Measurements from ENCODE around the gene LACTBL1.
"Not testable (repeated sequence)": the region's sequence is repeated elsewhere in the genome, so short reads cannot be mapped to it uniquely, and the experiment has no call there.

The LACTBL1 gene

DNA sequence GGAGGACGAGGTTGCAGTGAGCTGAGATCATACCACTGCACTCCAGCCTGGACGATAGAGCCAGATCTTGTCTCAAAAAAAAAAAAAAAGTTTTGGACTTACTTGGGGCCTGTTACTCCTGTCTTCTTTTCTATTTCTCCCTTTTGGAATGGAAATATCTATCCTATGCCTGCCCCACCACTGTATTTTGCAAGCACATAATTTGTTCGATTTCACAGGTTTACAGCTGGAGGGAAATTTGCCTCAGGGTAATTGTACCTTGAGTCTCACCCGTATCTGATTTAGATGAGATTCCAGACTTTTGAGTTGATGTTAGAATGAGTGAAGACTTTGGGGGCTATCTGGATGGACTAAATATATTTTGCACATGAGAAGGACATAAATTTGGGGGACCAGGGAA, 34.4 kb upstream of the LACTBL1 start:
- Histone ChIP-seq H3K9ac (ENCODE audit: low read depth in 1 of 2, low read length in 2 of 2) (no peak overlapping the region), H3K4me1 (ENCODE audit: control insufficient read depth in 1 of 2, insufficient read depth in 2 of 2, low read length in 2 of 2) (no peaks in the 10 kb centered on the region), H3K27me3 (ENCODE audit: control insufficient read depth in 1 of 2, insufficient read depth in 2 of 2, low read length in 2 of 2) (peaks cover 0 to under 1% of the 10 kb centered on the region in 2 donors), H3K9me3 (ENCODE audit: control insufficient read depth in 1 of 2, low read length in 2 of 2) (no peaks in the 10 kb centered on the region), H3K36me3 (ENCODE audit: control insufficient read depth in 1 of 2, insufficient read depth in 2 of 2, low read length in 2 of 2) (no peaks in the 10 kb centered on the region), H3K27ac (ENCODE audit: low read depth, low read length) (no peak overlapping the region), H3K4me3 (ENCODE audit: low read depth in 1 of 2, low read length in 2 of 2) (no peak overlapping the region)

DNA sequence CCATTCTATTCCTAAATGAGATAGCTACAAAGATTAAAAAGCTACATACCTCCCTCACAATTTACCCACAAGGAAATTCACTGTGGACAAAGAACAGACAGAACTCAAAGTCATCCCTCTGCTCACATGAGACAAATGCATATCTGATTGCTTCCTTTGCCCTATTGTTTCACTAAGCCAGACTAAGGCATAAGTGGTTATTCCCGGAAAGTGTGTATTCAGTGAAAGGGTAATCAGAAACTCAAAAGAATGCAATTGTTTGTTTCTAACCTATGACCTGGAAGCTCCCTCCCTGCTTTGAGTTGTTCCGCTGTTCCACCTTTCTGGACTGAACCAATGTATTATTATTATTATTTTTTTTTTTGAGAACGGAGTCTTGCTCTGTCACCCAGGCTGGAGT, 32.1 kb upstream of the LACTBL1 start:
- H3K27ac ChIP-seq (ENCODE audit: low read depth, low read length); H3K4me1 ChIP-seq (ENCODE audit: control insufficient read depth in 1 of 2, insufficient read depth in 2 of 2, low read length in 2 of 2); H3K27me3 ChIP-seq (ENCODE audit: control insufficient read depth in 1 of 2, insufficient read depth in 2 of 2, low read length in 2 of 2); H3K36me3 ChIP-seq (ENCODE audit: control insufficient read depth in 1 of 2, insufficient read depth in 2 of 2, low read length in 2 of 2); H3K4me3 ChIP-seq (ENCODE audit: low read depth in 1 of 2, low read length in 2 of 2); H3K9me3 ChIP-seq (ENCODE audit: control insufficient read depth in 1 of 2, low read length in 2 of 2); H3K9ac ChIP-seq (ENCODE audit: low read depth in 1 of 2, low read length in 2 of 2): not testable (repeated sequence)

- no peaks in the 10 kb centered on the region for H3K4me1 ChIP-seq (ENCODE audit: control insufficient read depth in 1 of 2, insufficient read depth in 2 of 2, low read length in 2 of 2)
- H3K9ac ChIP-seq (ENCODE audit: low read depth in 1 of 2, low read length in 2 of 2), result no peak overlapping the region
- H3K4me3 ChIP-seq (ENCODE audit: low read depth in 1 of 2, low read length in 2 of 2), result no peak overlapping the region
- H3K27me3 ChIP-seq (ENCODE audit: control insufficient read depth in 1 of 2, insufficient read depth in 2 of 2, low read length in 2 of 2), result peaks cover 0 to 2% of the 10 kb centered on the region in 2 donors
- H3K27ac ChIP-seq (ENCODE audit: low read depth, low read length), result no peak overlapping the region
- peaks cover 0 to 5% of the 10 kb centered on the region in 2 donors for H3K9me3 ChIP-seq (ENCODE audit: control insufficient read depth in 1 of 2, low read length in 2 of 2)
- no peaks in the 10 kb centered on the region for H3K36me3 ChIP-seq (ENCODE audit: control insufficient read depth in 1 of 2, insufficient read depth in 2 of 2, low read length in 2 of 2)
These were observed 31.4 kb upstream of the LACTBL1 start for GRCh38 chr1:23004112-23004511.

DNA sequence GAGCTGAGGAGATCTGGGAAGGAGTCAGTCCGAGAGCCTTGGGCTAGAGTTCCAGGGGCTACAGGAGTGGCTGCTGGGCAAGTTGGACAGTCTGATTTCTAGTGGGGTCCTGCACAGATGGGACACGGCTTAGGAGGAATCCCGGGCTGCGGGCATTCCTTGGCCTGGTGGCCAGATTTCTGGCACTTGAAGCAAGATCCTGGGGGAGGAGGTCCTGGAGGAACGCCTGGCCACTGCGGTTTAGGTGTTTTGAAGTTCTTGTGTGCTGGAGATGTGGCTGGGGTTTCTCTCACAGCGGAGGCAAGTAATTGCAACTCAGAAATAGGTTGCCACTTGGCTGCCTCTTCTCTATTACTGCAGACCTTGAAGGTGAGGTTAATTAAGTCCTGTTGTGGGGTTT, 29.6 kb upstream of the LACTBL1 start:
- H3K9me3 ChIP-seq (ENCODE audit: control insufficient read depth in 1 of 2, low read length in 2 of 2); H3K4me1 ChIP-seq (ENCODE audit: control insufficient read depth in 1 of 2, insufficient read depth in 2 of 2, low read length in 2 of 2); H3K27me3 ChIP-seq (ENCODE audit: control insufficient read depth in 1 of 2, insufficient read depth in 2 of 2, low read length in 2 of 2); H3K27ac ChIP-seq (ENCODE audit: low read depth, low read length); H3K9ac ChIP-seq (ENCODE audit: low read depth in 1 of 2, low read length in 2 of 2); H3K36me3 ChIP-seq (ENCODE audit: control insufficient read depth in 1 of 2, insufficient read depth in 2 of 2, low read length in 2 of 2); H3K4me3 ChIP-seq (ENCODE audit: low read depth in 1 of 2, low read length in 2 of 2): not testable (repeated sequence)

DNA sequence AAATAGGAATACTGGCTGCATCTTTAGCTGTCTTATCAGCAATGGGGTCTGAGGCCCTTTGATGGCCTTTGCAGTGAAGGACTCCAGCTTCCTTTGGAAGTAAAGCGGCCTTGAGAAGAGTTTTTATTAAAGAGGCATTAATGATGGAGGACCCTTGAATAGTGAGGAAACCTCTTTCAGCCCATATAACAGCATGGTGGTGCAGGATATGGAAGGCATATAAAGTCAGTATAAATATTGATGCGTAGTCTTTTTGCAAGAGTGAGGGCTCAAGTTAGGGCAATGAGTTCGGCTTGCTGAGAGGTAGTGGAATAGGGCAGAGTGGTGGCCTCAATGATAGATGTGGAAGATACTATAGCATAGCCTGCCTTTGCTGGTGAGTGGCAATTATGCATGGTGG, 27.5 kb upstream of the LACTBL1 start:
- not testable (repeated sequence) for H3K4me3 ChIP-seq (ENCODE audit: low read depth in 1 of 2, low read length in 2 of 2); H3K9ac ChIP-seq (ENCODE audit: low read depth in 1 of 2, low read length in 2 of 2); H3K27ac ChIP-seq (ENCODE audit: low read depth, low read length); H3K36me3 ChIP-seq (ENCODE audit: control insufficient read depth in 1 of 2, insufficient read depth in 2 of 2, low read length in 2 of 2); H3K9me3 ChIP-seq (ENCODE audit: control insufficient read depth in 1 of 2, low read length in 2 of 2); H3K4me1 ChIP-seq (ENCODE audit: control insufficient read depth in 1 of 2, insufficient read depth in 2 of 2, low read length in 2 of 2); H3K27me3 ChIP-seq (ENCODE audit: control insufficient read depth in 1 of 2, insufficient read depth in 2 of 2, low read length in 2 of 2)

GRCh38 chr1:22997528-22997927, 24.9 kb upstream of the LACTBL1 start:
- H3K36me3 ChIP-seq (ENCODE audit: control insufficient read depth in 1 of 2, insufficient read depth in 2 of 2, low read length in 2 of 2); H3K9ac ChIP-seq (ENCODE audit: low read depth in 1 of 2, low read length in 2 of 2); H3K9me3 ChIP-seq (ENCODE audit: control insufficient read depth in 1 of 2, low read length in 2 of 2); H3K27me3 ChIP-seq (ENCODE audit: control insufficient read depth in 1 of 2, insufficient read depth in 2 of 2, low read length in 2 of 2); H3K4me1 ChIP-seq (ENCODE audit: control insufficient read depth in 1 of 2, insufficient read depth in 2 of 2, low read length in 2 of 2); H3K4me3 ChIP-seq (ENCODE audit: low read depth in 1 of 2, low read length in 2 of 2); H3K27ac ChIP-seq (ENCODE audit: low read depth, low read length): not testable (repeated sequence)

GRCh38 chr1:22995774-22996173, 23.1 kb upstream of the LACTBL1 start:
- H3K4me3 ChIP-seq (ENCODE audit: low read depth in 1 of 2, low read length in 2 of 2), result no peak overlapping the region
- H3K27ac ChIP-seq (ENCODE audit: low read depth, low read length), result no peak overlapping the region
- H3K9ac ChIP-seq (ENCODE audit: low read depth in 1 of 2, low read length in 2 of 2), result no peak overlapping the region
- no peaks in the 10 kb centered on the region for H3K27me3 ChIP-seq (ENCODE audit: control insufficient read depth in 1 of 2, insufficient read depth in 2 of 2, low read length in 2 of 2)
- peaks cover 0 to 5% of the 10 kb centered on the region in 2 donors for H3K9me3 ChIP-seq (ENCODE audit: control insufficient read depth in 1 of 2, low read length in 2 of 2)
- no peaks in the 10 kb centered on the region for H3K36me3 ChIP-seq (ENCODE audit: control insufficient read depth in 1 of 2, insufficient read depth in 2 of 2, low read length in 2 of 2)
- H3K4me1 ChIP-seq (ENCODE audit: control insufficient read depth in 1 of 2, insufficient read depth in 2 of 2, low read length in 2 of 2), result no peaks in the 10 kb centered on the region

DNA sequence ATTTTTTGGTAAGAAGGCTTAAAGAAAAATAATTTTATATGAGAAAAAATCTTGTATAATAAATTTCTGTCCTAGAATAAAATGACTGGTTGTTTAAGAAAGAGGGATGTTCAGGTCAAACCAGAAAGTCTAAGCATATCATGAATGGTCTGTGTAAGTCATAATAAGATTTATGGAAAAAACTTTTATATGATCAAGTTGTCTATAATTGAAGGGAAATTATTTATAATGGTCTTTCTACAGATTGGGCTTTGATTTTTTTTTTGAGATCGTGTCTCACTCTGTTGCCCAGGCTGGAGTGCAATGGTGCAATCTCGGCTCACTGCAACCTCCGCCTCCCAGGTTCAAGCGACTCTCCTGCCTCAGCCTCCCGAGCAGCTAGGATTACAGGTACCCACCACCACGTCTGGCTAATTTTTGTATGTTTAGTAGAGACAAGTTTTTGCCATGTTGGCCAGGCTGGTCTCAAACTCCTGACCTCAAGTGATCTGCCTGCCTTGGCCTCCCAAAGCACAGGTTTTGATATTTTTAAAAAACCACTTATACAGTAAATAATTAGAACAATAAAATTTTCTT, 20.6 kb upstream of the LACTBL1 start:
- not testable (repeated sequence) for H3K9ac ChIP-seq (ENCODE audit: low read depth in 1 of 2, low read length in 2 of 2); H3K27me3 ChIP-seq (ENCODE audit: control insufficient read depth in 1 of 2, insufficient read depth in 2 of 2, low read length in 2 of 2)

GRCh38 chr1:22992384-22992783, 19.7 kb upstream of the LACTBL1 start:
- not testable (repeated sequence) for H3K4me1 ChIP-seq (ENCODE audit: control insufficient read depth in 1 of 2, insufficient read depth in 2 of 2, low read length in 2 of 2); H3K36me3 ChIP-seq (ENCODE audit: control insufficient read depth in 1 of 2, insufficient read depth in 2 of 2, low read length in 2 of 2); H3K27me3 ChIP-seq (ENCODE audit: control insufficient read depth in 1 of 2, insufficient read depth in 2 of 2, low read length in 2 of 2); H3K9ac ChIP-seq (ENCODE audit: low read depth in 1 of 2, low read length in 2 of 2); H3K9me3 ChIP-seq (ENCODE audit: control insufficient read depth in 1 of 2, low read length in 2 of 2); H3K27ac ChIP-seq (ENCODE audit: low read depth, low read length); H3K4me3 ChIP-seq (ENCODE audit: low read depth in 1 of 2, low read length in 2 of 2)

More for the DNA sequence above, 20.6 kb upstream of the LACTBL1 start:
- H3K27ac ChIP-seq (ENCODE audit: low read depth, low read length); H3K36me3 ChIP-seq (ENCODE audit: control insufficient read depth in 1 of 2, insufficient read depth in 2 of 2, low read length in 2 of 2); H3K4me3 ChIP-seq (ENCODE audit: low read depth in 1 of 2, low read length in 2 of 2); H3K4me1 ChIP-seq (ENCODE audit: control insufficient read depth in 1 of 2, insufficient read depth in 2 of 2, low read length in 2 of 2); H3K9me3 ChIP-seq (ENCODE audit: control insufficient read depth in 1 of 2, low read length in 2 of 2): not testable (repeated sequence)

GRCh38 chr1:22983944-22984343, 11.3 kb upstream of the LACTBL1 start:
- H3K4me3 ChIP-seq (ENCODE audit: low read depth in 1 of 2, low read length in 2 of 2), result no peak overlapping the region
- no peaks in the 10 kb centered on the region for H3K4me1 ChIP-seq (ENCODE audit: control insufficient read depth in 1 of 2, insufficient read depth in 2 of 2, low read length in 2 of 2)
- H3K27me3 ChIP-seq (ENCODE audit: control insufficient read depth in 1 of 2, insufficient read depth in 2 of 2, low read length in 2 of 2), result no peaks in the 10 kb centered on the region
- H3K27ac ChIP-seq (ENCODE audit: low read depth, low read length), result no peak overlapping the region
- no peaks in the 10 kb centered on the region for H3K9me3 ChIP-seq (ENCODE audit: control insufficient read depth in 1 of 2, low read length in 2 of 2)
- H3K9ac ChIP-seq (ENCODE audit: low read depth in 1 of 2, low read length in 2 of 2), result no peak overlapping the region
- no peaks in the 10 kb centered on the region for H3K36me3 ChIP-seq (ENCODE audit: control insufficient read depth in 1 of 2, insufficient read depth in 2 of 2, low read length in 2 of 2)

DNA sequence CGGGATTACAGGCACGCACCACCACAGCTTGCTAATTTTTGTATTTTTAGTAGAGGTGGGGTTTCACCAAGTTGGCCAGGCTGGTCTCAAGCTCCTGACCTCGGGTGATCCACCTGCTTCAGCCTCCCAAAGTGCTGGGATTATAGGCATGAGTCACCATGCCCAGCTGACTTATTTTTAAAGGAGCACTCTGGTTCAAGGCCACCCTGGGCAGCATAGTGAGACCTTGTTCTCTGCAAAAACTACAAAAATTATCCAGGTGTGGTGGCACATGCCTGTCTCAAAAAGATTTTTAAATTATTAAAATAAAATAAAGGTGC, 7.8 kb upstream of the LACTBL1 start:
- not testable (repeated sequence) for H3K4me3 ChIP-seq (ENCODE audit: low read depth in 1 of 2, low read length in 2 of 2); H3K9ac ChIP-seq (ENCODE audit: low read depth in 1 of 2, low read length in 2 of 2); H3K4me1 ChIP-seq (ENCODE audit: control insufficient read depth in 1 of 2, insufficient read depth in 2 of 2, low read length in 2 of 2); H3K27ac ChIP-seq (ENCODE audit: low read depth, low read length); H3K36me3 ChIP-seq (ENCODE audit: control insufficient read depth in 1 of 2, insufficient read depth in 2 of 2, low read length in 2 of 2); H3K9me3 ChIP-seq (ENCODE audit: control insufficient read depth in 1 of 2, low read length in 2 of 2); H3K27me3 ChIP-seq (ENCODE audit: control insufficient read depth in 1 of 2, insufficient read depth in 2 of 2, low read length in 2 of 2)
